ENCODE data around the gene TTC39C.
A peak's percentile ranks its signal among the peaks of the same experiment; 100 is the strongest.

Gene TTC39C

DNA sequence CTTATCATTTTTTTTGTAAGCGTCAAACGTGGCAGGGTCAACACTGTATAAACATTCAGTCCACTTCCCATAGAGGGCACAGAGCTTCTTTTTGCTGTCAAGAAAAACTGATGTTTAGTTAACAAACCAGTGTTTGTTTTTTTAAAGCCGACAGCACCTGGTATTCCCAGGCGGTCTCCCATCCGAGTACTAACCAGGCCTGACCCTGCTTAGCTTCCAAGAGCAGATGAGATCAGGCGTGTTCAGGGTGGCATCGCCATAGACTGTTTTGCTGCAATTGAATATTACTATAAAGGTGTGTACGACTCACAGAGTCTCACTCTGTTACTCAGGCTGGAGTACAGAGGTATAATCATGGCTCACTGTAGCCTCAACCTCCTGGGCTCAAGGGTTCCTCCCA is 155.8 kb downstream of the TTC39C start:
- no peak overlapping the region for H3K14ac ChIP-seq (ENCODE audit: low read length in 2 of 2)
- H3K4me3 ChIP-seq (ENCODE audit: insufficient read depth in 1 of 2, low read depth in 1 of 2, low read length in 2 of 2), result no peak overlapping the region
- H3K18ac ChIP-seq (ENCODE audit: low read depth in 1 of 2, low read length in 2 of 2), result no peak overlapping the region
- H2AK5ac ChIP-seq (ENCODE audit: low read length, severe bottlenecking), result no peak overlapping the region
- H3K23ac ChIP-seq (ENCODE audit: low read length in 2 of 2), result no peak overlapping the region
- peaks cover 7 to 66% of the 10 kb centered on the region in 2 experiments for H3K36me3 ChIP-seq (ENCODE audit: control insufficient read depth in 1 of 2, insufficient read depth in 2 of 2, low read depth in 1 of 2, low read length in 2 of 2)
- H4K91ac ChIP-seq (ENCODE audit: low read length), result no peak overlapping the region
- no peak overlapping the region for H2BK12ac ChIP-seq (ENCODE audit: low read length in 2 of 2)
- H3K27ac ChIP-seq (ENCODE audit: low read length, poor library complexity, severe bottlenecking), result no peak overlapping the region
- H2BK5ac ChIP-seq (ENCODE audit: low read depth, low read length, poor library complexity, severe bottlenecking), result no peak overlapping the region
- H3K9ac ChIP-seq (ENCODE audit: low read length), result no peak overlapping the region
- H3K9me3 ChIP-seq (ENCODE audit: control insufficient read depth, low read length), result no peaks in the 10 kb centered on the region
- no peak overlapping the region for H2BK15ac ChIP-seq (ENCODE audit: low read depth, poor library complexity, severe bottlenecking)
- WGBS, result 89% methylated on average over 8 of the region's 8 CpGs
- peaks cover 2% of the 10 kb centered on the region for H3K4me1 ChIP-seq (ENCODE audit: control insufficient read depth, insufficient read depth, low read depth, low read length)
- H2BK120ac ChIP-seq (ENCODE audit: low read depth, low read length), result no peak overlapping the region
- no peak overlapping the region for H3K4ac ChIP-seq (ENCODE audit: low read depth in 1 of 2, low read length in 2 of 2)
- no peak overlapping the region for H3K4me2 ChIP-seq (ENCODE audit: low read length, poor library complexity, severe bottlenecking)
- no peaks in the 10 kb centered on the region for H3K27me3 ChIP-seq (ENCODE audit: control insufficient read depth in 1 of 2, insufficient read depth in 1 of 2, low read length in 2 of 2)
- no peak overlapping the region for H4K8ac ChIP-seq (ENCODE audit: low read length)
- H3K79me1 ChIP-seq (replicated peaks; ENCODE audit: low read length, poor library complexity, severe bottlenecking), result no peaks in the 10 kb centered on the region
- H2AFZ ChIP-seq (ENCODE audit: low read depth, low read length), result no peak overlapping the region
- DNase-seq, result no peak

- H2BK15ac ChIP-seq (ENCODE audit: low read depth, poor library complexity, severe bottlenecking), result no peak overlapping the region
- H3K4me3 ChIP-seq (ENCODE audit: insufficient read depth in 1 of 2, low read depth in 1 of 2, low read length in 2 of 2), result no peak overlapping the region
- no peaks in the 10 kb centered on the region for H3K4me1 ChIP-seq (ENCODE audit: control insufficient read depth, insufficient read depth, low read depth, low read length)
- H2BK12ac ChIP-seq (ENCODE audit: low read length in 2 of 2), result no peak overlapping the region
- H3K23ac ChIP-seq (ENCODE audit: low read length in 2 of 2), result no peak overlapping the region
- H3K9me3 ChIP-seq (ENCODE audit: control insufficient read depth, low read length), result no peaks in the 10 kb centered on the region
- H3K18ac ChIP-seq (ENCODE audit: low read depth in 1 of 2, low read length in 2 of 2), result no peak overlapping the region
- no peak overlapping the region for H2AFZ ChIP-seq (ENCODE audit: low read depth, low read length)
- H3K4ac ChIP-seq (ENCODE audit: low read depth in 1 of 2, low read length in 2 of 2), result no peak overlapping the region
- no peak overlapping the region for H4K91ac ChIP-seq (ENCODE audit: low read length)
- no peak overlapping the region for H2AK5ac ChIP-seq (ENCODE audit: low read length, severe bottlenecking)
- H4K8ac ChIP-seq (ENCODE audit: low read length), result no peak overlapping the region
- no peak overlapping the region for H3K4me2 ChIP-seq (ENCODE audit: low read length, poor library complexity, severe bottlenecking)
- no peak overlapping the region for H3K9ac ChIP-seq (ENCODE audit: low read length)
- H3K27me3 ChIP-seq (ENCODE audit: control insufficient read depth in 1 of 2, insufficient read depth in 1 of 2, low read length in 2 of 2), result no peaks in the 10 kb centered on the region
- H2BK5ac ChIP-seq (ENCODE audit: low read depth, low read length, poor library complexity, severe bottlenecking), result no peak overlapping the region
- 97% methylated on average over 2 of the region's 3 CpGs for WGBS
- peaks cover 0 to 49% of the 10 kb centered on the region in 2 experiments for H3K36me3 ChIP-seq (ENCODE audit: control insufficient read depth in 1 of 2, insufficient read depth in 2 of 2, low read depth in 1 of 2, low read length in 2 of 2)
- DNase-seq, result no peak
- H3K27ac ChIP-seq (ENCODE audit: low read length, poor library complexity, severe bottlenecking), result no peak overlapping the region
- H3K79me1 ChIP-seq (replicated peaks; ENCODE audit: low read length, poor library complexity, severe bottlenecking), result no peaks in the 10 kb centered on the region
- H2BK120ac ChIP-seq (ENCODE audit: low read depth, low read length), result no peak overlapping the region
- H3K14ac ChIP-seq (ENCODE audit: low read length in 2 of 2), result no peak overlapping the region
Measured at GRCh38 chr18:24173997-24174396, 159.4 kb downstream of the TTC39C start.

- Histone ChIP-seq H4K91ac (ENCODE audit: low read length) (no peak overlapping the region), H3K4ac (ENCODE audit: low read depth in 1 of 2, low read length in 2 of 2) (no peak overlapping the region), H3K9ac (ENCODE audit: low read length) (no peak overlapping the region), H4K8ac (ENCODE audit: low read length) (peak overlapping the region; percentile 30), H3K27me3 (ENCODE audit: control insufficient read depth in 1 of 2, insufficient read depth in 1 of 2, low read length in 2 of 2) (no peaks in the 10 kb centered on the region), H3K79me1 (replicated peaks; ENCODE audit: low read length, poor library complexity, severe bottlenecking) (no peaks in the 10 kb centered on the region), H3K36me3 (ENCODE audit: control insufficient read depth in 1 of 2, insufficient read depth in 2 of 2, low read depth in 1 of 2, low read length in 2 of 2) (peaks cover 0 to 53% of the 10 kb centered on the region in 2 experiments), H2BK12ac (ENCODE audit: low read length in 2 of 2) (no peak overlapping the region), H2AK5ac (ENCODE audit: low read length, severe bottlenecking) (no peak overlapping the region), H3K23ac (ENCODE audit: low read length in 2 of 2) (no peak overlapping the region), H2BK15ac (ENCODE audit: low read depth, poor library complexity, severe bottlenecking) (no peak overlapping the region), H3K9me3 (ENCODE audit: control insufficient read depth, low read length) (no peaks in the 10 kb centered on the region), H2BK120ac (ENCODE audit: low read depth, low read length) (no peak overlapping the region), H3K4me3 (ENCODE audit: insufficient read depth in 1 of 2, low read depth in 1 of 2, low read length in 2 of 2) (no peak overlapping the region), H3K4me1 (ENCODE audit: control insufficient read depth, insufficient read depth, low read depth, low read length) (no peaks in the 10 kb centered on the region), H3K27ac (ENCODE audit: low read length, poor library complexity, severe bottlenecking) (no peak overlapping the region), H3K18ac (ENCODE audit: low read depth in 1 of 2, low read length in 2 of 2) (no peak overlapping the region), H2BK5ac (ENCODE audit: low read depth, low read length, poor library complexity, severe bottlenecking) (no peak overlapping the region), H2AFZ (ENCODE audit: low read depth, low read length) (no peak overlapping the region), H3K14ac (ENCODE audit: low read length in 2 of 2) (no peak overlapping the region), H3K4me2 (ENCODE audit: low read length, poor library complexity, severe bottlenecking) (no peak overlapping the region)
- DNase-seq, result peak; percentile 51
- 89% methylated on average over 3 of the region's 7 CpGs for WGBS
Measured at GRCh38 chr18:24176727-24177416, 162.3 kb downstream of the TTC39C start.

DNA sequence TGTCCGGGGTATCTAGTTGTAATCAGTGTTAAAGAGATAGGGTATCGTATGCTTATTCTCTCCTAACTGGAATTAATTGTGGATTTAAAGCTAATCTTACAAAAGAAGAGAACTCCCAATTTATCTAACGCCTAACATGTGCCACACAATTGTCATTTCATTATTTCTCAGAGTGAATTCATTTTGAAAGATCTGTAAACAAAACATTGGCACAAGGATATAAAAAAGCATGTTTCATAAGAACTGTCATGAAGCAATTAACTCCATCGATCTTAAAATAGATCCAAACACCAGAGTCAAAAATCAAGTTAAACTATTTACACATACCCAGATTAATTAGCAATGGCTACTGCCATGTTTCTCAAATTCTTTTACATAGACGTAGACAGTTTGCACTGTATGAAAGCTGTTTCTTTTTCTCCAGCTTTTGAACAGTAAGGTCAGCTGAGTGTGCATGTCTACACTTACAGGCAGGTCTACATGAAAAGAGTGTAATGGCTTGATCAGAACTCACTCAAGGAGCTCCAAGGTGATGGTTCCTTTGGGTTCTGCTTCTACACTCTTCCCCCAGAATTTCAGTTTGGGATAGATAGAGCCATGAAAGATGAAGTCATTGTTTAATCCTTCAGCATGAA is 163.1 kb downstream of the TTC39C start:
- no peak overlapping the region for H3K27ac ChIP-seq (ENCODE audit: low read length, poor library complexity, severe bottlenecking)
- H4K8ac ChIP-seq (ENCODE audit: low read length), result no peak overlapping the region
- no peaks in the 10 kb centered on the region for H3K9me3 ChIP-seq (ENCODE audit: control insufficient read depth, low read length)
- peaks cover 0 to 52% of the 10 kb centered on the region in 2 experiments for H3K36me3 ChIP-seq (ENCODE audit: control insufficient read depth in 1 of 2, insufficient read depth in 2 of 2, low read depth in 1 of 2, low read length in 2 of 2)
- no peak overlapping the region for H4K91ac ChIP-seq (ENCODE audit: low read length)
- H3K23ac ChIP-seq (ENCODE audit: low read length in 2 of 2), result no peak overlapping the region
- no peak overlapping the region for H2AFZ ChIP-seq (ENCODE audit: low read depth, low read length)
- no peak overlapping the region for H3K4me2 ChIP-seq (ENCODE audit: low read length, poor library complexity, severe bottlenecking)
- no peak overlapping the region for H2BK120ac ChIP-seq (ENCODE audit: low read depth, low read length)
- H3K9ac ChIP-seq (ENCODE audit: low read length), result no peak overlapping the region
- no peak overlapping the region for H3K14ac ChIP-seq (ENCODE audit: low read length in 2 of 2)
- 100% methylated on average over 3 of the region's 5 CpGs for WGBS
- peaks cover 2% of the 10 kb centered on the region for H3K4me1 ChIP-seq (ENCODE audit: control insufficient read depth, insufficient read depth, low read depth, low read length)
- H3K18ac ChIP-seq (ENCODE audit: low read depth in 1 of 2, low read length in 2 of 2), result no peak overlapping the region
- no peaks in the 10 kb centered on the region for H3K27me3 ChIP-seq (ENCODE audit: control insufficient read depth in 1 of 2, insufficient read depth in 1 of 2, low read length in 2 of 2)
- H2BK5ac ChIP-seq (ENCODE audit: low read depth, low read length, poor library complexity, severe bottlenecking), result no peak overlapping the region
- no peak overlapping the region for H3K4me3 ChIP-seq (ENCODE audit: insufficient read depth in 1 of 2, low read depth in 1 of 2, low read length in 2 of 2)
- H3K4ac ChIP-seq (ENCODE audit: low read depth in 1 of 2, low read length in 2 of 2), result no peak overlapping the region
- H2BK15ac ChIP-seq (ENCODE audit: low read depth, poor library complexity, severe bottlenecking), result no peak overlapping the region
- no peaks in the 10 kb centered on the region for H3K79me1 ChIP-seq (replicated peaks; ENCODE audit: low read length, poor library complexity, severe bottlenecking)
- no peak for DNase-seq
- no peak overlapping the region for H2AK5ac ChIP-seq (ENCODE audit: low read length, severe bottlenecking)
- no peak overlapping the region for H2BK12ac ChIP-seq (ENCODE audit: low read length in 2 of 2)

Data from mesenchymal stem cell (in vitro differentiated cells and primary cell).